ENCODE results near the gene CENPVL3. TPM values are rescaled to one million over a fixed set of nuclear protein-coding genes. Genes with fewer than 3 reads are reported as not detected.

CENPVL3 gene
- total RNA-seq, 2 experiments from 2014 or later: not detected

Other genes with a start within 250 kb of the CENPVL3 start
- gene NUDT11, start 122.3 kb downstream of the CENPVL3 start, total RNA-seq: under 1 TPM; 0.65 to 0.83 TPM
- gene CENPVL2, start 63.9 kb upstream of the CENPVL3 start, total RNA-seq: not detected
- gene CENPVL1, start 91.6 kb upstream of the CENPVL3 start, total RNA-seq: not detected
- gene GSPT2, start 124.5 kb upstream of the CENPVL3 start, total RNA-seq: 10 to 100 TPM; 13.2 to 14.3 TPM